Gastroesophageal sphincter (tissue), 4 donors: ENCODE measurements around the gene TSPAN5. TPM values are rescaled to one million over a fixed set of nuclear protein-coding genes. Genes with fewer than 3 reads are reported as not detected.

Experiments
- ATAC-seq: fragments of 150-250 bp; one replicate; pipeline ENCODE4 v1.9.1; 2016; ENCODE audit warnings: mild to moderate bottlenecking, moderate library complexity
- H3K27ac ChIP-seq, 4 donors: fragments of 200-600 bp; sonication (generic) in 3 of 4; 1 replicate in 3 of 4; 2 replicates in 1 of 4; pipeline ENCODE4 v1.5.1; 2016 to 2019
- H3K27me3 ChIP-seq: fragments of 200-600 bp; sonication (generic); one replicate; pipeline ENCODE4 v1.5.1; 2019
- H3K36me3 ChIP-seq, 2 donors: fragments of 200-600 bp; sonication (generic); one replicate each; pipeline ENCODE4 v1.5.1; 2019; ENCODE audit warnings: control low read depth in 1 of 2
- H3K4me1 ChIP-seq, 3 donors: fragments of 200-600 bp; sonication (generic); 1 replicate in 2 of 3; 2 replicates in 1 of 3; pipeline ENCODE4 v1.5.1; 2016 to 2019; ENCODE audit warnings: control low read depth in 2 of 3
- H3K4me3 ChIP-seq, 2 donors: fragments of 200-600 bp; sonication (generic); one replicate each; pipeline ENCODE4 v1.5.1; 2019; ENCODE audit warnings: mild to moderate bottlenecking in 1 of 2, moderate library complexity in 1 of 2
- H3K9me3 ChIP-seq, 3 donors: fragments of 200-600 bp; sonication (generic); one replicate each; pipeline ENCODE4 v1.5.1; 2017 to 2019; ENCODE audit warnings: control low read depth in 2 of 3
- EP300 ChIP-seq: sonication (generic); formaldehyde crosslinking; IDR thresholded peaks from one replicate; pipeline ENCODE4 v1.6.1; 2017; ENCODE audit warnings: antibody characterized with exemption, mild to moderate bottlenecking
- POLR2A ChIP-seq, 2 donors: fragments of 450-650 bp; IDR thresholded peaks; one replicate each; pipeline ENCODE4 v1.6.1; 2017; ENCODE audit warnings: antibody characterized with exemption in 2 of 2, mild to moderate bottlenecking in 2 of 2, moderate library complexity in 1 of 2
- POLR2AphosphoS5 ChIP-seq: sonication (generic); formaldehyde crosslinking; IDR thresholded peaks from one replicate; pipeline ENCODE4 v1.6.1; 2017; ENCODE audit warnings: antibody characterized with exemption
- WGBS, 2 donors: methylation state at CpG; one replicate each; pipeline ENCODE4 v1.1.5; 2018; ENCODE audit warnings: low coverage in 1 of 2; 5-methylcytosine and 5-hydroxymethylcytosine counted together
- total RNA-seq, 4 donors: library from RNA; depleted of rRNA; stranded (reverse); fragments of >200 nt; gene quantifications; one replicate each; pipeline ENCODE4 v1.1.0, GENCODE V29; 2016
- TF ChIP-seq, protein P1 (sequence below), 4 experiments: fragments of 200-600 bp in 2 of 4; fragments of 450-650 bp in 2 of 4; sonication (generic) in 1 of 4; IDR thresholded peaks; one replicate each; pipeline ENCODE4 v1.5.1; 2017 to 2019; ENCODE audit warnings: antibody characterized with exemption in 4 of 4, mild to moderate bottlenecking in 2 of 4, moderate library complexity in 2 of 4

Gene TSPAN5
- total RNA-seq, 4 donors from 2014 or later = 9.8 to 14.0 (median 12.2) TPM

- Histone ChIP-seq H3K36me3 (no peaks in the 10 kb centered on the region), H3K4me1 (peaks cover 0 to 26% (median 0%) of the 10 kb centered on the region in 3 donors), H3K27me3 (no peaks in the 10 kb centered on the region), H3K27ac (no peak overlapping the region), H3K4me3 (no peak overlapping the region), H3K9me3 (no peaks in the 10 kb centered on the region)
- ATAC-seq = no peak
- no peak for TF ChIP-seq POLR2A (IDR thresholded peaks at IDR 0.05)
- TF ChIP-seq, protein P1, sequence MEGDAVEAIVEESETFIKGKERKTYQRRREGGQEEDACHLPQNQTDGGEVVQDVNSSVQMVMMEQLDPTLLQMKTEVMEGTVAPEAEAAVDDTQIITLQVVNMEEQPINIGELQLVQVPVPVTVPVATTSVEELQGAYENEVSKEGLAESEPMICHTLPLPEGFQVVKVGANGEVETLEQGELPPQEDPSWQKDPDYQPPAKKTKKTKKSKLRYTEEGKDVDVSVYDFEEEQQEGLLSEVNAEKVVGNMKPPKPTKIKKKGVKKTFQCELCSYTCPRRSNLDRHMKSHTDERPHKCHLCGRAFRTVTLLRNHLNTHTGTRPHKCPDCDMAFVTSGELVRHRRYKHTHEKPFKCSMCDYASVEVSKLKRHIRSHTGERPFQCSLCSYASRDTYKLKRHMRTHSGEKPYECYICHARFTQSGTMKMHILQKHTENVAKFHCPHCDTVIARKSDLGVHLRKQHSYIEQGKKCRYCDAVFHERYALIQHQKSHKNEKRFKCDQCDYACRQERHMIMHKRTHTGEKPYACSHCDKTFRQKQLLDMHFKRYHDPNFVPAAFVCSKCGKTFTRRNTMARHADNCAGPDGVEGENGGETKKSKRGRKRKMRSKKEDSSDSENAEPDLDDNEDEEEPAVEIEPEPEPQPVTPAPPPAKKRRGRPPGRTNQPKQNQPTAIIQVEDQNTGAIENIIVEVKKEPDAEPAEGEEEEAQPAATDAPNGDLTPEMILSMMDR (IDR thresholded peaks at IDR 0.05) = no peak
- TF ChIP-seq EP300 = no peak
- no peak for TF ChIP-seq POLR2AphosphoS5
- 0 to 17% methylated on average over 2 of the region's 2 CpGs for WGBS, 2 donors
Observed at GRCh38 chr4:98577956-98578355, 80.5 kb downstream of the TSPAN5 start.

DNA sequence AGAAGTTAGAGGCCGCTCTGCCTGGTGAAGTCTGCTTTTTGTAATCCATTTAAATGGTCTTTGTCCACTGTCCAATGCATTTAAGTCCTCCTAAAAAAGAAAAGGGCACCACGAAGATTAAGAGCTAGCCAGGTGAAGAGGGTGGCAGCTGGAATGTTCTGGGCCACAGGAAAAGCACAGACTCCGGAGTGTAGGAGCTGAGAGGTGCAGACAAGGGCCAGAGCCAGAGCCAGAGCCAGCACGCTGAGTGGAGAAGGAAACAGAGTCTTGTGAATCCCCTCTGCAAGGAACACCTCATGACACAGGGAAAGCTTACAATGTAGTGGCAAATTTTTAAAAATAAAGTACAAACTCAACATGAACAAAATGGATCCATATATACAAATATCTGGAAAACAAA lies 83.6 kb downstream of the TSPAN5 start:
- H3K27me3 ChIP-seq = no peaks in the 10 kb centered on the region
- peaks cover 0 to 17% (median 0%) of the 10 kb centered on the region in 3 donors for H3K4me1 ChIP-seq
- H3K9me3 ChIP-seq = no peaks in the 10 kb centered on the region
- WGBS, 2 donors = 53 to 79% methylated on average over 3 to 4 of the region's 4 CpGs
- no peak overlapping the region for H3K4me3 ChIP-seq
- H3K36me3 ChIP-seq = no peaks in the 10 kb centered on the region
- peak overlapping the region in 1 of 4 donors; percentile 29 for H3K27ac ChIP-seq
- TF ChIP-seq EP300 = no peak
- no peak for TF ChIP-seq POLR2A (IDR thresholded peaks at IDR 0.05)
- TF ChIP-seq, protein P1 (IDR thresholded peaks at IDR 0.05) = no peak
- TF ChIP-seq POLR2AphosphoS5 = no peak
- no peak for ATAC-seq

DNA sequence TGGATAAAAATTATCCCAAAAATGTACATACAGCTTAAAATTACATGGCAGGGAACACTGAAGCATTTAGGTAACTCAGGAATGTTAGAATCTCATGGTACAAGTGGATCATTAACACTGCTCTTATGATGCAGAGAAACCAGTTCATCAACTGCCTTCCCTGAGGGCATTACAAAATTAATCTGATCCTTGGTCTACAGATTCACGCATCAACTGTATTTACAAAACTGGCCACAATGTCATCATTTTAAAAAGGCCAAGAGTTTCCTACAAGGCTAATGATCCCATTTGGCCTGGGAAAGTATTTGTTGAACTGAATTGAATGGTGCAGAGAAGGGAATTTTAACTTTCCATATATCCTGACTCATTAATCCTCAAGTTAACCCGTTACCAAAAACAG lies 84.6 kb downstream of the TSPAN5 start:
- no peak overlapping the region for H3K4me3 ChIP-seq
- ATAC-seq = no peak
- peaks cover 0 to 15% (median 0%) of the 10 kb centered on the region in 3 donors for H3K4me1 ChIP-seq
- H3K27me3 ChIP-seq = no peaks in the 10 kb centered on the region
- WGBS, 2 donors = 60 to 85% methylated on average over 2 of the region's 2 CpGs
- H3K9me3 ChIP-seq = no peaks in the 10 kb centered on the region
- H3K27ac ChIP-seq = peak overlapping the region in 1 of 4 donors; percentile 29
- no peak for TF ChIP-seq EP300
- no peak for TF ChIP-seq POLR2A (IDR thresholded peaks at IDR 0.05)
- TF ChIP-seq, protein P1 (IDR thresholded peaks at IDR 0.05) = no peak
- H3K36me3 ChIP-seq = no peaks in the 10 kb centered on the region

DNA sequence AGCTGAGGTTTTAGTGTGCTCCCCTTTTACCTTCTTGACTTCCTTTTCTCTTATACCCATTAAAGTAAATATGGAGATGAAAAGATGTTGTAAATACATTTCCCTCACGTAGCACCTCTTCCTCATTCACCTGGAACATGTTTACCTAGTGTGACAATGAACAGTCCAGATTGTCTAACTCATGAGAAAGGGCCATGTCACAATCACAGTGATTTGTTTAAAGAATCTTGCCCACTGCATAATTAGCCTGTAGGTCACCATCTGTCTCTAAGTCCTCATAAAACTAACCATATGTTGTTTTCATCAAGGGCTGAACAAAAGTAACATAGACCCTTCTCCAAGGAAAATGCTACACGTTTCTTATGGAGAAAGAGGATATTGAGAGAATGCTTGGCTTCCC lies 85.7 kb downstream of the TSPAN5 start:
- ATAC-seq = no peak
- 55 to 56% methylated on average over 2 of the region's 2 CpGs for WGBS, 2 donors
- Histone ChIP-seq H3K27ac (no peak overlapping the region), H3K4me1 (peaks cover 0 to 4% (median 0%) of the 10 kb centered on the region in 3 donors), H3K27me3 (no peaks in the 10 kb centered on the region), H3K36me3 (no peaks in the 10 kb centered on the region), H3K4me3 (no peak overlapping the region), H3K9me3 (no peaks in the 10 kb centered on the region)
- TF ChIP-seq POLR2A (IDR thresholded peaks at IDR 0.05) (no peak), EP300 (no peak), POLR2AphosphoS5 (no peak)
- TF ChIP-seq, protein P1 (IDR thresholded peaks at IDR 0.05) = no peak

DNA sequence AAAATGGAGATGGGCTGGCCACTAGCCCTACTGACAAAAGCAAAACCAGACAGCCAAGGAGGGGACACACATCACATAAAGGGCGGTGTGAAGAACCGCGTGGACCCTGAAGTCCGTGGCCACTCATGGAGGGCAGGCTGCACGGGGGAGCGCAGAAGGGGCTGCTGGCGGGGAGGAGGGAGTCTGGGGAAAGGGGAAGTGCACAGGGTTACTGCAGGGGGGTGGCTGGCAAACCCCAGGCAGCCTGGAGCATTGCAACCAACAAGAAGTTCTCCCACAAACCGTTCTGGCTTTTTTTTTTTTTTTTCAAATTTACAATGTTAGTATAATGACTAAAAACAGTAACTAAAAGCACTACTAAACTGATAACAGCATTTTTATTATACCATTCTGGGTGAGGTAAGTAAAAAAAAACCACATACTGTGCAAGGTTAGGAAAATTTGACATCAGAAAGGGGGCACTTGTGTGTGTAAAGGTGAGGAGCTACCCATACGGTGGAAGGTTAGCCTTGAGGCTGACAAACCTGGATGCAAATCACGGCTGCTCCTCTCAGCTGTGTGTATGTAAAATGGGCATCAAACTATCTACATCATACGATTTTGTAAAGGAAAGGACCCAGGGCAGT lies 87.1 kb downstream of the TSPAN5 start:
- no peak overlapping the region for H3K27ac ChIP-seq
- no peaks in the 10 kb centered on the region for H3K9me3 ChIP-seq
- TF ChIP-seq POLR2AphosphoS5 (no peak), EP300 (no peak), POLR2A (IDR thresholded peaks at IDR 0.05) (no peak)
- TF ChIP-seq, protein P1 (IDR thresholded peaks at IDR 0.05) = no peak
- no peak overlapping the region for H3K4me3 ChIP-seq
- no peaks in the 10 kb centered on the region for H3K36me3 ChIP-seq
- no peak for ATAC-seq
- WGBS, 2 donors = 60 to 83% methylated on average over 2 to 11 of the region's 11 CpGs
- no peaks in the 10 kb centered on the region for H3K27me3 ChIP-seq
- H3K4me1 ChIP-seq = peaks cover 0 to 7% (median 0%) of the 10 kb centered on the region in 3 donors
